Measurements from ENCODE around the gene FN1.

DNA sequence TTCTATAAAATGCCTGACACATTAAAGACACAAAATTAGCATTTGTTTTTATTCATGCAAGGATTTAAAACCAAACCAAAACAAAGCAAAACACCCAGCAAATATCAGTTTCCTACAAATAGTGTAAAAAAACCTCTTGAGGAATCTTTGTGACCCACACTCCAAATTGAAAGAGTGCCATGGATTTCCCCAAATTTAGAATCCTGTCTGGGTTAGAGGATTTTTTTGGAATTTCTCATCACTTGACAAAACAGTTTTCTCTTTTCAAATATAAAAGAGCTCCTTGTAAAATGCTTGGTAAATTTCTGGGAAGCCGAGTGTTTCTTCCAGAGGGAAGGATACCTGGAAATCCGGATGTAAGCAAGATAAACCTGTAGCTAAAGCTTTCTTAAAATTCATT, 1.7 kb upstream of the FN1 start:
- TF ChIP-seq YY1 (IDR thresholded peaks at IDR 0.05; ENCODE audit: low read depth) (no peak), TCF12 (IDR thresholded peaks at IDR 0.05; ENCODE audit: low read depth) (no peak), ZBTB7A (IDR thresholded peaks at IDR 0.05; ENCODE audit: low read depth) (no peak), EP300 (IDR thresholded peaks at IDR 0.05; ENCODE audit: borderline replicate concordance) (no peak), TAF1 (IDR thresholded peaks at IDR 0.05; ENCODE audit: low read depth) (no peak), RAD21 (IDR thresholded peaks at IDR 0.05; ENCODE audit: low read depth) (no peak), FOXM1 (IDR thresholded peaks at IDR 0.05; ENCODE audit: borderline replicate concordance, low read depth) (no peak), CEBPB (IDR thresholded peaks at IDR 0.05) (no peak), TEAD4 (IDR thresholded peaks at IDR 0.05) (no peak), CREB1 (IDR thresholded peaks at IDR 0.05; ENCODE audit: low read depth) (no peak)
- TF ChIP-seq, protein P1, sequence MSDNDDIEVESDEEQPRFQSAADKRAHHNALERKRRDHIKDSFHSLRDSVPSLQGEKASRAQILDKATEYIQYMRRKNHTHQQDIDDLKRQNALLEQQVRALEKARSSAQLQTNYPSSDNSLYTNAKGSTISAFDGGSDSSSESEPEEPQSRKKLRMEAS (IDR thresholded peaks at IDR 0.05): no peak
- TF ChIP-seq, protein P2, sequence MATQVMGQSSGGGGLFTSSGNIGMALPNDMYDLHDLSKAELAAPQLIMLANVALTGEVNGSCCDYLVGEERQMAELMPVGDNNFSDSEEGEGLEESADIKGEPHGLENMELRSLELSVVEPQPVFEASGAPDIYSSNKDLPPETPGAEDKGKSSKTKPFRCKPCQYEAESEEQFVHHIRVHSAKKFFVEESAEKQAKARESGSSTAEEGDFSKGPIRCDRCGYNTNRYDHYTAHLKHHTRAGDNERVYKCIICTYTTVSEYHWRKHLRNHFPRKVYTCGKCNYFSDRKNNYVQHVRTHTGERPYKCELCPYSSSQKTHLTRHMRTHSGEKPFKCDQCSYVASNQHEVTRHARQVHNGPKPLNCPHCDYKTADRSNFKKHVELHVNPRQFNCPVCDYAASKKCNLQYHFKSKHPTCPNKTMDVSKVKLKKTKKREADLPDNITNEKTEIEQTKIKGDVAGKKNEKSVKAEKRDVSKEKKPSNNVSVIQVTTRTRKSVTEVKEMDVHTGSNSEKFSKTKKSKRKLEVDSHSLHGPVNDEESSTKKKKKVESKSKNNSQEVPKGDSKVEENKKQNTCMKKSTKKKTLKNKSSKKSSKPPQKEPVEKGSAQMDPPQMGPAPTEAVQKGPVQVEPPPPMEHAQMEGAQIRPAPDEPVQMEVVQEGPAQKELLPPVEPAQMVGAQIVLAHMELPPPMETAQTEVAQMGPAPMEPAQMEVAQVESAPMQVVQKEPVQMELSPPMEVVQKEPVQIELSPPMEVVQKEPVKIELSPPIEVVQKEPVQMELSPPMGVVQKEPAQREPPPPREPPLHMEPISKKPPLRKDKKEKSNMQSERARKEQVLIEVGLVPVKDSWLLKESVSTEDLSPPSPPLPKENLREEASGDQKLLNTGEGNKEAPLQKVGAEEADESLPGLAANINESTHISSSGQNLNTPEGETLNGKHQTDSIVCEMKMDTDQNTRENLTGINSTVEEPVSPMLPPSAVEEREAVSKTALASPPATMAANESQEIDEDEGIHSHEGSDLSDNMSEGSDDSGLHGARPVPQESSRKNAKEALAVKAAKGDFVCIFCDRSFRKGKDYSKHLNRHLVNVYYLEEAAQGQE (IDR thresholded peaks at IDR 0.05; ENCODE audit: low read depth): no peak

Data from Ishikawa (cell line).